ENCODE data around the gene CDT1.
A peak's percentile ranks its signal among the peaks of the same experiment; 100 is the strongest.
"Not testable (repeated sequence)": the region's sequence is repeated elsewhere in the genome, so short reads cannot be mapped to it uniquely, and the experiment has no call there.

CDT1 gene

DNA sequence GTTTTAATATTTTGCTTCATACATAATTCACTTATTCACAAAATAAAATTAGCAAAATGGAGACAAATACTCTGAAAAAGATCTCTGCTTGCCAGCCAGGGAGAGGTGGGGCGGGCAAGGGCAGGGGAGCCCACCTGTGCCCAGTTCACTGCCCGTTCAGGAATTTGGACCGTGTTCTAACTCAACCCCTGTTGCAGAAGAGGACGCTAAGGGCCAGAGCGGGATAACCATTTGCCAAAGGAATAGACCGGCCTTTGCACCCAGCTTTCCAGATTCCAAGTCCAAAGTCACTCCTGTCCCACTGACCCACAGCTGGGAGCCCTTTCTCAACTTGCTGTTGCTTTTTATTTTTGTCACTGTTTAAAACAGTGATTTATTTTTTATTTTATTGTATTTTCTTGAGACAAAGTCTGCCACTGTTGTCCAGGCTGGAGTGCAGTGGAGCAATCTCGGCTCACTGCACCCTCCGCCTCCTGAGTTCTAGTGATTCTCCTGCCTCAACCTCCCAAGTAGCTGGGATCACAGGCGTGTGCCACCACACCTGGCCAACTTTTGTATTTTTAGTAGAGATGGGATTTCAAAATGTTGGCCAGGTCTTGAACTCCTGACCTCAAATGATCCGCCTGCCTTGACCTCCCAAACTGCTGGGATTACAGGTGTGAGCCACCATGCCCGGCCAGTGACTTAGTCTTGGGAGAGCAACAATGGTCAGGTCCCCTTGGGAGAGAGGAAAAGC is 15.8 kb upstream of the CDT1 start:
- ChIA-PET POLR2A (interaction anchor here (0.7 kb wide), 1 partner anchor 14 kb away, joined by 3 read pairs; no protein-coding TSS in a partner anchor), CTCF (interaction anchor here (1.2 to 5.0 kb wide), 6 partner anchors 8 to 65 kb away, joined by 3 to 43 read pairs (median 5); no protein-coding TSS in a partner anchor)
- TF ChIP-seq, protein P1, sequence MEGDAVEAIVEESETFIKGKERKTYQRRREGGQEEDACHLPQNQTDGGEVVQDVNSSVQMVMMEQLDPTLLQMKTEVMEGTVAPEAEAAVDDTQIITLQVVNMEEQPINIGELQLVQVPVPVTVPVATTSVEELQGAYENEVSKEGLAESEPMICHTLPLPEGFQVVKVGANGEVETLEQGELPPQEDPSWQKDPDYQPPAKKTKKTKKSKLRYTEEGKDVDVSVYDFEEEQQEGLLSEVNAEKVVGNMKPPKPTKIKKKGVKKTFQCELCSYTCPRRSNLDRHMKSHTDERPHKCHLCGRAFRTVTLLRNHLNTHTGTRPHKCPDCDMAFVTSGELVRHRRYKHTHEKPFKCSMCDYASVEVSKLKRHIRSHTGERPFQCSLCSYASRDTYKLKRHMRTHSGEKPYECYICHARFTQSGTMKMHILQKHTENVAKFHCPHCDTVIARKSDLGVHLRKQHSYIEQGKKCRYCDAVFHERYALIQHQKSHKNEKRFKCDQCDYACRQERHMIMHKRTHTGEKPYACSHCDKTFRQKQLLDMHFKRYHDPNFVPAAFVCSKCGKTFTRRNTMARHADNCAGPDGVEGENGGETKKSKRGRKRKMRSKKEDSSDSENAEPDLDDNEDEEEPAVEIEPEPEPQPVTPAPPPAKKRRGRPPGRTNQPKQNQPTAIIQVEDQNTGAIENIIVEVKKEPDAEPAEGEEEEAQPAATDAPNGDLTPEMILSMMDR (IDR thresholded peaks at IDR 0.05; ENCODE audit: insufficient read depth, low read length, missing control alignments): no peak
- H3K4me3 ChIP-seq (ENCODE audit: low read depth, low read length): no peak overlapping the region
- DNase-seq (ENCODE audit: low read depth, low spot score): no peak

DNA sequence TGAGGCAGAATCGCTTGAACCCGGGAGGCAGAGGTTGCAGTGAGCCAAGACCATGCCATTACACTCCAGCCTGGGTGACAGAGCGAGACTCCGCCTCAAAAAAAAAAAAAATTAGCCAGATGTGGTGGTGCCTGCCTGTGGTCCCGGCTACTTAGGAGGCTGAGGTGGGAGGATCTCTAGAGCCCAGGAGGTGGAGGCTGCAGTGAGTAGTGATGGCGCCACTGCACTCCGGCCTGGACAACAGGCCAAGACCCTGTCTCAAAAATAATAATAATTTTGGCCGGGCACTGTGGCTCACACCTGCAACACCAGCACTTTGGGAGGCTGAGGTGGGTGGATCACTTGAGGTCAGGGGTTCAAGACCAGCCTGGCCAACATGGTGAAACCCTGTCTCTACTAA is 14.8 kb upstream of the CDT1 start:
- CTCF ChIA-PET: interaction anchor here (1.4 to 5.0 kb wide), 2 partner anchors 52 to 66 kb away, joined by 3 to 43 read pairs; no protein-coding TSS in a partner anchor
- DNase-seq (ENCODE audit: low read depth, low spot score); H3K4me3 ChIP-seq (ENCODE audit: low read depth, low read length); POLR2A ChIA-PET: not testable (repeated sequence)

DNA sequence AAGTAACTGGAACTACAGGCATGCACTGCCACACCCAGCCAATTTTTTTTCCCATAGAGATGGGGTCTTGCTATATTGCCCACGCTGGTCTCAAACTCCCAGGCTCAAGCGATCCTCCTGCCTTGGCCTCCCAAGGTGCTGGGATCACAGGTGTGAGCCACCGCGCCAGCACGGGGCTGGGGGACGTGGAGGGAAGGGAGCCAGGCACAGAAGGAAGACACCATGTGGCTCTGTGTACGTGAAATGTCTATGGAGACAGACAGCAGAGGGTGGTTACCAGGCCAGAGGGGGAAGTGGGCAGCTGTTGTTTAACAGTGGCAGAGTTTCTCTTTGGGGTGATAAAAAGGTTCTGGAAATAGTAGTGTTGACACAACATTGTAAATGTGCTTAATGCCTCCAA is 14.0 kb upstream of the CDT1 start:
- POLR2A ChIA-PET: no interaction called here
- H3K4me3 ChIP-seq (ENCODE audit: low read depth, low read length): no peak overlapping the region
- no peak for DNase-seq (ENCODE audit: low read depth, low spot score)

DNA sequence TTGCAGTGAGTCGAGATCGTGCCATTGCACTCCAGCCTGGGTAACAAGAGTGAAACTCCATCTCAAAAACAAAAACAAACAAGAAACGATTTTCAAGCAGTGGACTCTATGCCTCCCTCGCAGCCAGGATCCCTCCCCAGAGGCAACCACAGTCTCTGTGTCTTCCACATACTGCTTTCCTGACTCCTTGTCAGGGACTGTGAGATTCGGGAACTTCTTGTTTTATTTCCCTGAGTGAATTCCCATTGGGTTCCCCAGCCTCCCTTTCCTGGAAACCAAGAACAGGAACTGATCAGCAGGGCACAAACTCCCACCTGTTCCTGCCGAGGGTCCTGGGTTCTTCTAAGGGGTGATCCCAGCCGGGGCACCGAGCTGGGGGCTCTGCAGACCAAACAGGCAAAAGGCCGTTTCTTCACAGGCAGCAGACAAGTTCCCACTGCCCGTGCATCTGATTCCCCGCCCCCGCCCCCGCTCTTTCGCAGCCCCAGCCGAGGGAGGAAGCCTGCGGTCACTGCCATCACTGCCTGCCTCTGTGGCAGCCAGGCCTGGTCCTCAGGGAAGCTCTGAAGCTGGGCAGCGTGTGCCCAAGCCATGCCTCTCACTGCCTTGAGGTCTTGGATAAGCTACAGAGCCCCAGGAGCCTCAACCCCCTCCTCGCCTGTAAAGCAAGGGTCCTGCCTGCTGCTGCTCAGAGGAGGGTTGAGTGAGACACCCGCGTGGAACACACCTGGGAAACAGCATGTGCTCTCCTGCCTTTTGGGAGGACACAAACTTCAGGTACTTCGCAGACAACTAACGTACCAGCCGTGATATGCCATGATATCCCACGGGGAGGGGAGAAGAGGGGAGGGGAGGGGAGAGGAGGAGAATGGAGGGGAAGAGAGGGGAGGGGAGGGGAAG is 13.0 kb upstream of the CDT1 start:
- ChIA-PET CTCF (no interaction called here), POLR2A (no interaction called here)
- TF ChIP-seq, protein P1 (IDR thresholded peaks at IDR 0.05; ENCODE audit: insufficient read depth, low read length, missing control alignments): no peak
- no peak for DNase-seq (ENCODE audit: low read depth, low spot score)
- H3K4me3 ChIP-seq (ENCODE audit: low read depth, low read length): peak overlapping the region; percentile 6; the same call in 1 of the 2 replicates

More for the DNA sequence above, 14.0 kb upstream of the CDT1 start:
- CTCF ChIA-PET: interaction anchor here (5.0 kb wide), 1 partner anchor 53 kb away, joined by 43 read pairs; no protein-coding TSS in a partner anchor
- TF ChIP-seq, protein P1 (IDR thresholded peaks at IDR 0.05; ENCODE audit: insufficient read depth, low read length, missing control alignments): no peak

DNA sequence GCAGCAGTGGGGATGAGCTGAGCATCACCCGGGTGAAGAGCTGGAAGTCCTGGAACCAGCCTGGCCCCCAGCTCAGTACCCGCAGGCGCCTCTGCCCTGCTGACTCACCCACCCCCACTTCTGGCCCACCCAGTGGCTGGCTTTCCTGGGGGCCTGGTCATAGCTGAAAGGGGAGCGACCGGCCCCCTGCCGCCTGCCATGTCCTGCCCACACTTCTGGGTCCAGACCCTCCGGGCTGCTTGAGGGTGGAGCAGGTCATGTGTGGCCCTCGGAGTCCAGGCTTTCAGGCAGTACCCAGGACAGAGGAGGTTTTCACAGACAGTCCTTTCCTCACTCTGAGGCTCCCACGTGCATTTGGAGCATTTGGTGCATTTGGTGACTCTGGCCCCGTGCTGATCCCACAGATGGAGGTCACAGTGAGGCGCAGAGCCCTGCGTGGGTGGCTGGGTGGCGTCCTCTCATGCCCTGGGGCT is 11.5 kb upstream of the CDT1 start:
- CTCF ChIA-PET: no interaction called here
- H3K4me3 ChIP-seq (ENCODE audit: low read depth, low read length): no peak overlapping the region
- DNase-seq (ENCODE audit: low read depth, low spot score): no peak
- TF ChIP-seq, protein P1 (IDR thresholded peaks at IDR 0.05; ENCODE audit: insufficient read depth, low read length, missing control alignments): no peak
- POLR2A ChIA-PET: interaction anchor here (0.7 to 1.1 kb wide), 2 partner anchors 11 to 19 kb away, joined by 3 read pairs; no protein-coding TSS in a partner anchor

DNA sequence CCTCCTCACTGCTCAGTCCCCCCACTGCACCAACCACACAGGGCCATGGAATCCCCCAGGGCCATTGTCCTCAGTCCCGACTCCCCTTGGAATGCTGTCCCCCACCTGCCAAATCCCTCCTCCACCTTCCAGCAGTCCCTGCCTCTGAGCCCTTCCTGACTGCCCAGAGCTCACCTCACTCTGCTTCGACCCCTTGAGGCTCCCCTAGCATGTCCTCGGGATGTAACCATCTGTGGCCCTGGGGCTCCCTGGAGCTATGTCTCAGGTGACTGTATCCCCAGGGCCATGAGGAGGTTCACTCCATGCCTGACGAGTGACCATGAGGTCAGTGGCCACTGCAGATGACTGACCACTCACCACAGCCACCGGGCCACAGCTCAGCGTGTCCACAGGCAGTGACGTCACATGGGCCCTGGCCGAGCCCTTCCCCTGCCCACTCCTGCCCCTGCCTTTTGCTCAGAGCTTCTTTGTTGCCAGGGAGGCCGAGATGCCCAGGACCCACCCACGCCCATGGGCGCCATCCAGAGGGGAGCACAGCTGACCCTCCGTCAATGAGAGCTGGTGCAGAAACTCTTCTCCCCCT is 10.8 kb upstream of the CDT1 start:
- no peak overlapping the region for H3K4me3 ChIP-seq (ENCODE audit: low read depth, low read length)
- DNase-seq (ENCODE audit: low read depth, low spot score): no peak
- ChIA-PET POLR2A (interaction anchor here (0.6 to 1.1 kb wide), 2 partner anchors 12 to 130 kb away, joined by 3 read pairs; partner anchors contain the start of gene MVD), CTCF (no interaction called here)
- TF ChIP-seq, protein P1 (IDR thresholded peaks at IDR 0.05; ENCODE audit: insufficient read depth, low read length, missing control alignments): no peak

Measured in AG04449 (cell line).